B cell (primary cell): ENCODE measurements around the gene ZSCAN31. TPM values are rescaled to one million over a fixed set of nuclear protein-coding genes. Genes with fewer than 3 reads are reported as not detected.

ENCODE experiments used
- ATAC-seq: fragments of 200-7000 bp; cut with Tn5 transposase; one replicate; pipeline ENCODE4 v1.10.0; 2021; ENCODE audit warnings: low read depth, mild to moderate bottlenecking, moderate number of reproducible peaks, moderate library complexity
- CTCF ChIA-PET: fragments of 350-600 bp; sonication (Branson Sonifier 250); formaldehyde crosslinking; loops from one replicate; lab custom pipeline; 2021; ENCODE audit warnings: antibody characterized with exemption, inconsistent platforms; lab: Charles Lee
- POLR2A ChIA-PET: fragments of 350-600 bp; sonication (Branson Sonifier 250); formaldehyde crosslinking; loops from one replicate; lab custom pipeline; 2021; ENCODE audit warnings: antibody characterized with exemption; lab: Charles Lee
- DNase-seq: peaks from one replicate; pipeline ENCODE4 v3.0.0; 2013
- H2AFZ ChIP-seq: 2 replicates; pipeline ENCODE4 v1.6.1; 2012; ENCODE audit warnings: mild to moderate bottlenecking, low read depth, low read length; ENCODE audit not compliant: insufficient read depth, poor library complexity, severe bottlenecking
- H3K27ac ChIP-seq, 2 donors: 1 replicate in 1 of 2; 2 replicates in 1 of 2; pipeline ENCODE4 v1.5.1; 2012 to 2013; ENCODE audit warnings: low read length in 2 of 2, mild to moderate bottlenecking in 2 of 2, moderate library complexity in 1 of 2
- H3K27me3 ChIP-seq, 4 experiments: fragments of 200-600 bp in 1 of 4; sonication (generic) in 1 of 4; replicated peaks in 1 of 4; 1 replicate in 2 of 4; 2 replicates in 2 of 4; pipeline versions ENCODE4 v1.6.1 to v1.7.0; 2013 to 2016; ENCODE audit warnings: low read length in 3 of 4, mild to moderate bottlenecking in 2 of 4, mixed read lengths in 1 of 4, moderate library complexity in 1 of 4; ENCODE audit not compliant: insufficient read depth in 4 of 4, control insufficient read depth in 3 of 4; ENCODE audit errors: control extremely low read depth in 1 of 4
- H3K36me3 ChIP-seq, 2 experiments: replicated peaks in 1 of 2; 1 replicate in 1 of 2; 2 replicates in 1 of 2; pipeline versions ENCODE4 v1.6.1 to v1.7.1; 2013; ENCODE audit warnings: low read length in 1 of 2; ENCODE audit not compliant: insufficient read depth in 2 of 2, control insufficient read depth in 1 of 2; ENCODE audit errors: control extremely low read depth in 1 of 2, extremely low read depth in 1 of 2
- H3K4me1 ChIP-seq, 2 donors: fragments of 200-600 bp in 1 of 2; sonication (generic) in 1 of 2; 1 replicate in 1 of 2; 2 replicates in 1 of 2; pipeline versions ENCODE4 v1.5.1 to v1.6.1; 2013 to 2017; ENCODE audit warnings: low read length in 2 of 2; ENCODE audit not compliant: control insufficient read depth in 2 of 2, insufficient read depth in 2 of 2
- H3K4me2 ChIP-seq: replicated peaks from 2 replicates; pipeline ENCODE3; 2012; ENCODE audit warnings: mild to moderate bottlenecking, low read depth, low read length; ENCODE audit not compliant: poor library complexity, severe bottlenecking
- H3K4me3 ChIP-seq, 5 experiments: fragments of 200-600 bp in 1 of 5; sonication (generic) in 1 of 5; 1 replicate in 3 of 5; 2 replicates in 2 of 5; pipeline versions ENCODE4 v1.5.1 to v1.7.0; 2011 to 2016; ENCODE audit warnings: low read length in 4 of 5, mild to moderate bottlenecking in 4 of 5, low read depth in 2 of 5, control low read depth in 1 of 5, moderate library complexity in 1 of 5; ENCODE audit not compliant: insufficient read depth in 1 of 5; ENCODE audit errors: control extremely low read depth in 1 of 5, extremely low read depth in 1 of 5
- H3K79me2 ChIP-seq: fragments of 200-600 bp; sonication (generic); one replicate; pipeline ENCODE4 v1.6.0; 2016; ENCODE audit warnings: low read length; ENCODE audit not compliant: control insufficient read depth, insufficient read depth
- H3K9ac ChIP-seq: fragments of 200-600 bp; sonication (generic); 2 replicates; pipeline ENCODE4 v1.6.1; 2017; ENCODE audit warnings: mild to moderate bottlenecking, low read length, moderate library complexity
- H3K9me3 ChIP-seq, 3 donors: one replicate each; pipeline versions ENCODE4 v1.6.1 to v1.7.1; 2013; ENCODE audit warnings: low read length in 2 of 3; ENCODE audit not compliant: control insufficient read depth in 2 of 3, insufficient read depth in 1 of 3; ENCODE audit errors: control extremely low read depth in 1 of 3
- H4K20me1 ChIP-seq: 2 replicates; pipeline ENCODE4 v1.6.0; 2012; ENCODE audit warnings: mild to moderate bottlenecking, low read length; ENCODE audit not compliant: insufficient read depth, control insufficient read depth, poor library complexity, severe bottlenecking
- H3K27ac Mint-ChIP-seq: one replicate; pipeline ENCODE4 v1.8.0; 2021; ENCODE audit warnings: mixed read lengths
- H3K27me3 Mint-ChIP-seq: one replicate; pipeline ENCODE4 v1.8.0; 2021; ENCODE audit warnings: mixed read lengths
- H3K4me1 Mint-ChIP-seq: one replicate; pipeline ENCODE4 v1.8.0; 2021; ENCODE audit warnings: mixed read lengths
- H3K4me3 Mint-ChIP-seq: one replicate; pipeline ENCODE4 v1.8.0; 2021; ENCODE audit warnings: mixed read lengths
- H3K9me3 Mint-ChIP-seq: one replicate; pipeline ENCODE4 v1.8.0; 2022; ENCODE audit warnings: mixed read lengths; ENCODE audit not compliant: insufficient read depth
- CTCF ChIP-seq: fragments of 200-600 bp; IDR thresholded peaks from one replicate; pipeline ENCODE4 v1.8.0; 2022; ENCODE audit warnings: antibody characterized with exemption, mild to moderate bottlenecking
- EZH2 ChIP-seq: IDR thresholded peaks from 2 replicates; pipeline ENCODE4 v1.6.1; 2012; ENCODE audit warnings: borderline replicate concordance, low read depth, mild to moderate bottlenecking, moderate library complexity, low read length; ENCODE audit not compliant: insufficient read depth, poor library complexity, severe bottlenecking
- WGBS: methylation state at CpG from one replicate; pipeline ENCODE4 v1.1.5; 2013; ENCODE audit warnings: missing lambda C conversion rate; ENCODE audit not compliant: insufficient coverage; 5-methylcytosine and 5-hydroxymethylcytosine counted together
- intact Hi-C: fragments of 100-400 bp; cut with micrococcal nuclease; formaldehyde crosslinking; loops from one replicate; pipeline ENCODE4 v1.10.0; 2022
- polyA plus RNA-seq: library from polyadenylated mRNA; depleted of rRNA; stranded (reverse); fragments of >200 nt; gene quantifications from 2 replicates; pipeline ENCODE4 v1.2.3, GENCODE V29; 2012
- total RNA-seq, 2 donors: library from RNA; stranded (reverse); fragments of 120-200 nt in 1 of 2; gene quantifications; 1 replicate in 1 of 2; 2 replicates in 1 of 2; pipeline versions ENCODE4 v1.2.3 to v1.2.4, GENCODE V29; 2013 to 2022

Gene ZSCAN31
- total and polyA plus RNA-seq, 2 donors (not counting 1 experiment from before 2014, with no cell fraction given), result 1.9 to 4.6 TPM

DNA sequence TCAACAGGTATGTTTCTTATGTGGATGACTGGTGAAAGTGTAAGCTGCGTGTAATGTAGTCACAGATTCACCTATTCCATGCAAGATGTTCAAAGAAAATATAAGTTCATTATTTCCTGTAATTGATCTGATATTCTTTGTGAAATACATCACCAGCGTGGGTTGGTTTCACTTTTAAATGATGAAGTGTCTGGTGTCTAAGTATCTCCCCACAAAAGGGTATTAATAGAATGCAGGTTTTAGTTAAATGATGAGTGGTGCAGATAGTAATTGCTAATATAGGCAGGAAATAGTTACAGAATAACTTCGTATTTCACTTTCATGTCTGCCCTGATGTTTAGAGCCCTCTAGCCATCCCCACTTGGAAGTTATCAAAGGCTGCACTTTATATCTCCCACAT is 32.4 kb downstream of the ZSCAN31 start:
- Mint-ChIP-seq H3K4me1 (peaks cover 8% of the 10 kb centered on the region), H3K4me3 (no peak overlapping the region), H3K27me3 (no peaks in the 10 kb centered on the region), H3K9me3 (no peaks in the 10 kb centered on the region), H3K27ac (no peak overlapping the region)
- CTCF ChIA-PET, result no interaction called here
- no peaks in the 10 kb centered on the region for H3K36me3 ChIP-seq
- no peak overlapping the region for H3K9ac ChIP-seq
- intact Hi-C loops, result no loop called here
- no peak for ATAC-seq
- H3K27me3 ChIP-seq, result no peaks in the 10 kb centered on the region
- H3K4me2 ChIP-seq, result no peak overlapping the region
- POLR2A ChIA-PET, result no interaction called here
- H4K20me1 ChIP-seq, result no peaks in the 10 kb centered on the region
- no peak overlapping the region for H3K4me3 ChIP-seq
- H3K4me1 ChIP-seq, result no peaks in the 10 kb centered on the region
- H3K79me2 ChIP-seq, result no peaks in the 10 kb centered on the region
- H2AFZ ChIP-seq, result no peak overlapping the region
- no peaks in the 10 kb centered on the region for H3K9me3 ChIP-seq
- DNase-seq, result no peak
- H3K27ac ChIP-seq, result no peak overlapping the region
- no peak for TF ChIP-seq CTCF
- TF ChIP-seq EZH2, result no peak
- no CpG with 5 or more reads among the region's 3 CpGs for WGBS

GRCh38 chr6:28296520-28297060 is 39.4 kb downstream of the ZSCAN31 start:
- Histone ChIP-seq H3K4me3 (no peak overlapping the region), H3K36me3 (no peaks in the 10 kb centered on the region), H3K4me2 (no peak overlapping the region), H3K9me3 (no peaks in the 10 kb centered on the region), H4K20me1 (no peaks in the 10 kb centered on the region), H2AFZ (no peak overlapping the region), H3K4me1 (no peaks in the 10 kb centered on the region), H3K79me2 (no peaks in the 10 kb centered on the region), H3K27ac (no peak overlapping the region), H3K27me3 (no peaks in the 10 kb centered on the region), H3K9ac (no peak overlapping the region)
- no peak overlapping the region for H3K4me3 Mint-ChIP-seq
- no peak overlapping the region for H3K27ac Mint-ChIP-seq
- no peaks in the 10 kb centered on the region for H3K27me3 Mint-ChIP-seq
- intact Hi-C loops, result no loop called here
- no peak for DNase-seq
- POLR2A ChIA-PET, result no interaction called here
- H3K9me3 Mint-ChIP-seq, result no peaks in the 10 kb centered on the region
- CTCF ChIA-PET, result no interaction called here
- no peaks in the 10 kb centered on the region for H3K4me1 Mint-ChIP-seq
- WGBS, result 96% methylated on average over 4 of the region's 7 CpGs
- no peak for ATAC-seq
- TF ChIP-seq EZH2 (no peak), CTCF (no peak)
